Adrenal gland (tissue), 5 donors: ENCODE measurements around the gene GSX2.

ENCODE experiments used
- CTCF ChIP-seq, 6 experiments: fragments of 450-650 bp in 4 of 6; fragments of 200-600 bp in 2 of 6; sonication (generic) in 1 of 6; IDR thresholded peaks; 1 replicate in 5 of 6; 2 replicates in 1 of 6; pipeline versions ENCODE4 v1.5.1 to v1.8.0; 2016 to 2021; ENCODE audit warnings: antibody characterized with exemption in 6 of 6, mild to moderate bottlenecking in 2 of 6, moderate library complexity in 1 of 6
- POLR2A ChIP-seq, 2 donors: fragments of 450-650 bp; IDR thresholded peaks; one replicate each; pipeline ENCODE4 v1.6.1; 2017; ENCODE audit warnings: antibody characterized with exemption in 2 of 2, mild to moderate bottlenecking in 2 of 2, moderate library complexity in 1 of 2
- donor health status: DM: no; HTN: no; CAD: no.

GRCh38 chr4:54096295-54096962, 3.5 kb upstream of the GSX2 start:
- no peak for TF ChIP-seq CTCF (IDR thresholded peaks at IDR 0.05)
- TF ChIP-seq POLR2A (IDR thresholded peaks at IDR 0.05): no peak
